GM18502 (cell line): ENCODE results near the gene RNGTT.

Source experiments
- ATAC-seq: cut with Tn5 transposase; IDR thresholded peaks from one replicate; pipeline ENCODE4 v1.9.1; 2021; ENCODE audit warnings: mild to moderate bottlenecking; ENCODE audit not compliant: unreplicated experiment, poor library complexity

RNGTT gene

GRCh38 chr6:88569959-88570358 is 393.5 kb downstream of the RNGTT start:
- no peak for ATAC-seq

GRCh38 chr6:88567696-88568095 is 395.7 kb downstream of the RNGTT start:
- no peak for ATAC-seq

- ATAC-seq, result no peak
Observed at GRCh38 chr6:88566746-88567534, 396.5 kb downstream of the RNGTT start.

GRCh38 chr6:88565836-88566235 is 397.6 kb downstream of the RNGTT start:
- no peak for ATAC-seq

- no peak for ATAC-seq
Observed at GRCh38 chr6:88565409-88565811, 398.0 kb downstream of the RNGTT start.

GRCh38 chr6:88563277-88563625 is 400.2 kb downstream of the RNGTT start:
- ATAC-seq, result no peak

- ATAC-seq, result no peak
Observed at GRCh38 chr6:88562353-88563276, 400.8 kb downstream of the RNGTT start.

- no peak for ATAC-seq
Observed at GRCh38 chr6:88561954-88562315, 401.5 kb downstream of the RNGTT start.

GRCh38 chr6:88561034-88561953 is 402.1 kb downstream of the RNGTT start:
- ATAC-seq, result no peak
